ENCODE results near the gene PTPN13. TPM values are rescaled to one million over a fixed set of nuclear protein-coding genes. Genes with fewer than 3 reads are reported as not detected.

The PTPN13 gene
- total RNA-seq, 1 donor from 2014 or later, result 66.3 TPM

GRCh38 chr4:86840858-86841257, 246.7 kb downstream of the PTPN13 start:
- Histone ChIP-seq H3K9me3 (no peaks in the 10 kb centered on the region), H3K27me3 (no peaks in the 10 kb centered on the region), H3K27ac (no peak overlapping the region), H3K4me3 (no peak overlapping the region), H3K36me3 (no peaks in the 10 kb centered on the region), H3K4me1 (peaks cover 30% of the 10 kb centered on the region)
- intact Hi-C loops (cut with DNase I), result no loop called here
- TF ChIP-seq POLR2AphosphoS5 (IDR thresholded peaks at IDR 0.05; ENCODE audit: insufficient read depth in 1 of 2, low read depth in 1 of 2), result no peak
- no peak for TF ChIP-seq POLR2A (IDR thresholded peaks at IDR 0.05)
- no peak for TF ChIP-seq CTCF (IDR thresholded peaks at IDR 0.05)
- no peak for DNase-seq (ENCODE audit: extremely low spot score in 2 of 2)

- H3K9me3 ChIP-seq, result no peaks in the 10 kb centered on the region
- intact Hi-C loops (cut with DNase I), result no loop called here
- H3K27me3 ChIP-seq, result no peaks in the 10 kb centered on the region
- no peaks in the 10 kb centered on the region for H3K36me3 ChIP-seq
- DNase-seq (ENCODE audit: extremely low spot score in 2 of 2), result no peak
- TF ChIP-seq POLR2AphosphoS5 (IDR thresholded peaks at IDR 0.05; ENCODE audit: insufficient read depth in 1 of 2, low read depth in 1 of 2), result peak in 1 of 2 donors; percentile 47
- TF ChIP-seq CTCF (IDR thresholded peaks at IDR 0.05), result no peak
- H3K27ac ChIP-seq, result no peak overlapping the region
- H3K4me1 ChIP-seq, result peaks cover 35% of the 10 kb centered on the region
- no peak overlapping the region for H3K4me3 ChIP-seq
Measured at GRCh38 chr4:86841309-86841708, 247.2 kb downstream of the PTPN13 start.

GRCh38 chr4:86845593-86845992, 251.5 kb downstream of the PTPN13 start:
- no peaks in the 10 kb centered on the region for H3K27me3 ChIP-seq
- H3K9me3 ChIP-seq, result no peaks in the 10 kb centered on the region
- TF ChIP-seq POLR2AphosphoS5 (IDR thresholded peaks at IDR 0.05; ENCODE audit: insufficient read depth in 1 of 2, low read depth in 1 of 2), result no peak
- no peak for TF ChIP-seq POLR2A (IDR thresholded peaks at IDR 0.05)
- no peak for TF ChIP-seq CTCF (IDR thresholded peaks at IDR 0.05)
- intact Hi-C loops (cut with DNase I), result no loop called here
- H3K4me1 ChIP-seq, result peaks cover 41% of the 10 kb centered on the region
- DNase-seq (ENCODE audit: extremely low spot score in 2 of 2), result no peak
- H3K27ac ChIP-seq, result peak overlapping the region; percentile 14
- no peak overlapping the region for H3K4me3 ChIP-seq
- H3K36me3 ChIP-seq, result no peaks in the 10 kb centered on the region

GRCh38 chr4:86846921-86847320, 252.8 kb downstream of the PTPN13 start:
- TF ChIP-seq CTCF (IDR thresholded peaks at IDR 0.05), result no peak
- no peak for TF ChIP-seq POLR2A (IDR thresholded peaks at IDR 0.05)
- TF ChIP-seq POLR2AphosphoS5 (IDR thresholded peaks at IDR 0.05; ENCODE audit: insufficient read depth in 1 of 2, low read depth in 1 of 2), result peak in 1 of 2 donors; percentile 59
- Histone ChIP-seq H3K27ac (peak overlapping the region; percentile 72), H3K4me1 (peaks cover 41% of the 10 kb centered on the region), H3K4me3 (peak overlapping the region in 1 of 2 donors; percentile 32), H3K27me3 (no peaks in the 10 kb centered on the region), H3K36me3 (no peaks in the 10 kb centered on the region), H3K9me3 (no peaks in the 10 kb centered on the region)
- DNase-seq (ENCODE audit: extremely low spot score in 2 of 2), result no peak
- intact Hi-C loops (cut with DNase I), result no loop called here

- TF ChIP-seq POLR2AphosphoS5 (IDR thresholded peaks at IDR 0.05; ENCODE audit: insufficient read depth in 1 of 2, low read depth in 1 of 2) (no peak), POLR2A (IDR thresholded peaks at IDR 0.05) (no peak), CTCF (IDR thresholded peaks at IDR 0.05) (no peak)
- Histone ChIP-seq H3K27me3 (no peaks in the 10 kb centered on the region), H3K4me3 (peak overlapping the region in 1 of 2 donors; percentile 32), H3K9me3 (no peaks in the 10 kb centered on the region), H3K27ac (peak overlapping the region; percentile 72), H3K4me1 (peaks cover 41% of the 10 kb centered on the region), H3K36me3 (no peaks in the 10 kb centered on the region)
- intact Hi-C loops (cut with DNase I), result no loop called here
- DNase-seq (ENCODE audit: extremely low spot score in 2 of 2), result no peak
Measured at GRCh38 chr4:86847571-86847970, 253.5 kb downstream of the PTPN13 start.
